ENCODE results near the gene AMZ1.

DNA sequence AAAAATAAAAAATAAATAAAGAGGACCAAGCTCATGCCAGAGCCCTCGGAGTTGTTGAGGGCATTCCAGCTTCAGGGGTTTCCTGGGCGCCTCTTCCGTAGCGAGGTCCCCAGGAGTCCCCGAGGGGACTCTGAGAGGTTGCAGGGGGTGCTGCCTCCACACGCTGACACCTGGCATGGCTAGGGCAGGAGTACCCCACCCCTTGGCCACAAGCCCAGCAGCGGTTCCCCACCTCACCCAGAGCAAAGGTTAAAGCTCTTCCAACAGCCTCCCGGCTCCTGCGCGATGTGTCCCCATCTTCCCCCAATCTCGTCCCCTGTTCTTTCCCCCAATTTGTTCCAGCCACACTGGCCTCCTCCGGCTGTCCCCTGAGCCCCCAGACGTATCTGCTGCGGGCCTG is 4.5 kb downstream of the AMZ1 start:
- TF ChIP-seq EZH2 (IDR thresholded peaks at IDR 0.05; ENCODE audit: insufficient read depth, poor library complexity, severe bottlenecking) (no peak), EZH2phosphoT487 (IDR thresholded peaks at IDR 0.05; ENCODE audit: insufficient read depth, low read depth) (no peak)
